Hepatocyte (in vitro differentiated cells): ENCODE data around the gene MAFF.

Experiments used
- CTCF ChIP-seq: fragments of 200-600 bp; sonication (generic); IDR thresholded peaks from 2 replicates; pipeline ENCODE4 v1.5.1; 2016; ENCODE audit warnings: antibody characterized with exemption, mild to moderate bottlenecking; ENCODE audit not compliant: poor library complexity
- EZH2 ChIP-seq: fragments of 200-600 bp; sonication (generic); IDR thresholded peaks from 2 replicates; pipeline ENCODE4 v1.6.1; 2016; ENCODE audit warnings: antibody characterized with exemption, mild to moderate bottlenecking, borderline replicate concordance
- EZH2phosphoT487 ChIP-seq: fragments of 200-600 bp; sonication (generic); IDR thresholded peaks from one replicate; pipeline ENCODE4 v1.6.1; 2018; ENCODE audit warnings: antibody characterized with exemption, mild to moderate bottlenecking, low read depth, moderate library complexity; ENCODE audit not compliant: unreplicated experiment, severe bottlenecking

- TF ChIP-seq CTCF = no peak
- TF ChIP-seq EZH2 = no peak
- TF ChIP-seq EZH2phosphoT487 = no peak
Observed at GRCh38 chr22:38221407-38221806, 19.6 kb downstream of the MAFF start.
